SK-N-SH treated with all-trans-retinoic acid at 6 μM for 48 hours (cell line): Measurements from ENCODE around the gene CDH4.

Experiments used
- ARNTL ChIP-seq: fragments of 450-650 bp; formaldehyde crosslinking; IDR thresholded peaks from 2 replicates; pipeline ENCODE4 v1.5.0; 2020; ENCODE audit warnings: low read depth, mild to moderate bottlenecking, moderate library complexity, borderline replicate concordance
- BACH2 ChIP-seq: fragments of 250-450 bp; sonication (Bioruptor Pico); IDR thresholded peaks from 2 replicates; pipeline ENCODE4 v1.9.0; 2021; ENCODE audit warnings: mild to moderate bottlenecking, borderline replicate concordance
- CSDC2 ChIP-seq: fragments of 250-450 bp; sonication (Bioruptor Pico); IDR thresholded peaks from 2 replicates; pipeline ENCODE4 v1.5.0; 2020; ENCODE audit warnings: mild to moderate bottlenecking, moderate library complexity
- ESRRG ChIP-seq: fragments of 250-450 bp; sonication (Bioruptor Pico); IDR thresholded peaks from 2 replicates; pipeline ENCODE4 v1.6.1; 2021; ENCODE audit warnings: mild to moderate bottlenecking
- GLIS3 ChIP-seq: fragments of 250-450 bp; sonication (Bioruptor Pico); IDR thresholded peaks from 2 replicates; pipeline ENCODE4 v1.5.0; 2020; ENCODE audit warnings: mild to moderate bottlenecking, moderate library complexity
- OSR1 ChIP-seq: fragments of 250-450 bp; sonication (Bioruptor Pico); IDR thresholded peaks from 2 replicates; pipeline ENCODE4 v1.8.0; 2022; ENCODE audit warnings: moderate library complexity, mild to moderate bottlenecking, inconsistent platforms
- PPARA ChIP-seq: fragments of 250-450 bp; sonication (Bioruptor Pico); IDR thresholded peaks from 2 replicates; pipeline ENCODE4 v1.5.0; 2020; ENCODE audit warnings: mild to moderate bottlenecking, borderline replicate concordance
- TCF4 ChIP-seq: fragments of 250-450 bp; sonication (Bioruptor Pico); IDR thresholded peaks from 2 replicates; pipeline ENCODE4 v1.8.0; 2021; ENCODE audit warnings: mild to moderate bottlenecking, moderate library complexity, borderline replicate concordance
- ZFP3 ChIP-seq: fragments of 250-450 bp; sonication (Bioruptor Pico); IDR thresholded peaks from 2 replicates; pipeline ENCODE4 v1.5.0; 2020; ENCODE audit warnings: mild to moderate bottlenecking, moderate library complexity
- ZFP30 ChIP-seq: fragments of 450-650 bp; formaldehyde crosslinking; IDR thresholded peaks from 2 replicates; pipeline ENCODE4 v1.5.0; 2022; ENCODE audit warnings: mild to moderate bottlenecking, moderate library complexity
- ZNF565 ChIP-seq: fragments of 450-650 bp; formaldehyde crosslinking; conservative IDR thresholded peaks from 2 replicates; pipeline ENCODE4 v1.5.0; 2020; ENCODE audit warnings: low read depth, mild to moderate bottlenecking, moderate library complexity
- ZNF70 ChIP-seq: fragments of 450-650 bp; formaldehyde crosslinking; IDR thresholded peaks from 2 replicates; pipeline ENCODE4 v1.5.0; 2020; ENCODE audit warnings: mild to moderate bottlenecking, moderate library complexity
- TF ChIP-seq, protein P1 (sequence below): fragments of 250-450 bp; sonication (Bioruptor Pico); IDR thresholded peaks from 2 replicates; pipeline ENCODE4 v1.5.1; 2021; ENCODE audit warnings: mild to moderate bottlenecking, moderate library complexity
- TF ChIP-seq, protein P2 (sequence below): fragments of 250-450 bp; sonication (Bioruptor Pico); IDR thresholded peaks from 2 replicates; pipeline ENCODE4 v1.8.0; 2020; ENCODE audit warnings: mild to moderate bottlenecking, moderate library complexity, borderline replicate concordance

DNA sequence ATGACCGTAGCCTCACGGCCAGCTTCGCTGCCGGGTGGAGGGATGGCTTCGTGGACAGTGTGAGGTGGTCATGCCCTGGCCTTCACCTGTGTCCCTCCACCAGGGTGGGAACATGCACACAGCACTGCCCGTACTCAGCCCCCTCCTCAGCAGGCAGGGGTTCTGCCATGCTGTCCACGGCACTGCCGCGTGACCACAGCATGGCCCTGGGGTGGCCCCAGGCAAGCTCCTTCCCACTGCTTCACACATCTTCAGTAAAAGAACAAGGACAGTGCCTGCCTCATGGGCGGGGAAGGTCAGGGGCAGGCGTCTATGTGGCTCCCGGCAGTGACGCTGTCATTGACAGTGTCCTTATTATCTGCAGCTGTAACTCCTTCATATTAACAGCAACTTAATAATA is 607.7 kb downstream of the CDH4 start:
- TF ChIP-seq ESRRG (CRISPR knock-in tag): no peak
- TF ChIP-seq ZFP30: no peak
- TF ChIP-seq ZNF70: no peak
- no peak for TF ChIP-seq CSDC2
- TF ChIP-seq, protein P1, sequence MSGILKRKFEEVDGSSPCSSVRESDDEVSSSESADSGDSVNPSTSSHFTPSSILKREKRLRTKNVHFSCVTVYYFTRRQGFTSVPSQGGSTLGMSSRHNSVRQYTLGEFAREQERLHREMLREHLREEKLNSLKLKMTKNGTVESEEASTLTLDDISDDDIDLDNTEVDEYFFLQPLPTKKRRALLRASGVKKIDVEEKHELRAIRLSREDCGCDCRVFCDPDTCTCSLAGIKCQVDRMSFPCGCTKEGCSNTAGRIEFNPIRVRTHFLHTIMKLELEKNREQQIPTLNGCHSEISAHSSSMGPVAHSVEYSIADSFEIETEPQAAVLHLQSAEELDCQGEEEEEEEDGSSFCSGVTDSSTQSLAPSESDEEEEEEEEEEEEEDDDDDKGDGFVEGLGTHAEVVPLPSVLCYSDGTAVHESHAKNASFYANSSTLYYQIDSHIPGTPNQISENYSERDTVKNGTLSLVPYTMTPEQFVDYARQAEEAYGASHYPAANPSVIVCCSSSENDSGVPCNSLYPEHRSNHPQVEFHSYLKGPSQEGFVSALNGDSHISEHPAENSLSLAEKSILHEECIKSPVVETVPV (CRISPR knock-in tag): no peak
- TF ChIP-seq, protein P2, sequence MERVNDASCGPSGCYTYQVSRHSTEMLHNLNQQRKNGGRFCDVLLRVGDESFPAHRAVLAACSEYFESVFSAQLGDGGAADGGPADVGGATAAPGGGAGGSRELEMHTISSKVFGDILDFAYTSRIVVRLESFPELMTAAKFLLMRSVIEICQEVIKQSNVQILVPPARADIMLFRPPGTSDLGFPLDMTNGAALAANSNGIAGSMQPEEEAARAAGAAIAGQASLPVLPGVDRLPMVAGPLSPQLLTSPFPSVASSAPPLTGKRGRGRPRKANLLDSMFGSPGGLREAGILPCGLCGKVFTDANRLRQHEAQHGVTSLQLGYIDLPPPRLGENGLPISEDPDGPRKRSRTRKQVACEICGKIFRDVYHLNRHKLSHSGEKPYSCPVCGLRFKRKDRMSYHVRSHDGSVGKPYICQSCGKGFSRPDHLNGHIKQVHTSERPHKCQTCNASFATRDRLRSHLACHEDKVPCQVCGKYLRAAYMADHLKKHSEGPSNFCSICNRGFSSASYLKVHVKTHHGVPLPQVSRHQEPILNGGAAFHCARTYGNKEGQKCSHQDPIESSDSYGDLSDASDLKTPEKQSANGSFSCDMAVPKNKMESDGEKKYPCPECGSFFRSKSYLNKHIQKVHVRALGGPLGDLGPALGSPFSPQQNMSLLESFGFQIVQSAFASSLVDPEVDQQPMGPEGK (CRISPR knock-in tag): no peak
- no peak for TF ChIP-seq BACH2 (CRISPR knock-in tag)
- no peak for TF ChIP-seq PPARA
- no peak for TF ChIP-seq ARNTL (CRISPR knock-in tag)
- no peak for TF ChIP-seq ZNF565 (CRISPR knock-in tag)
- no peak for TF ChIP-seq ZFP3 (CRISPR knock-in tag)
- no peak for TF ChIP-seq OSR1 (CRISPR knock-in tag)
- no peak for TF ChIP-seq GLIS3
- no peak for TF ChIP-seq TCF4 (CRISPR knock-in tag)
